B cell (primary cell): ENCODE data around the gene CTNNA1.

Experiments used
- EZH2 ChIP-seq: IDR thresholded peaks from 2 replicates; pipeline ENCODE4 v1.6.1; 2012; ENCODE audit warnings: borderline replicate concordance, low read depth, mild to moderate bottlenecking, moderate library complexity, low read length; ENCODE audit not compliant: insufficient read depth, poor library complexity, severe bottlenecking
- TF ChIP-seq, protein P1 (sequence below): fragments of 200-600 bp; IDR thresholded peaks from one replicate; pipeline ENCODE4 v1.8.0; 2022; ENCODE audit warnings: antibody characterized with exemption, mild to moderate bottlenecking

DNA sequence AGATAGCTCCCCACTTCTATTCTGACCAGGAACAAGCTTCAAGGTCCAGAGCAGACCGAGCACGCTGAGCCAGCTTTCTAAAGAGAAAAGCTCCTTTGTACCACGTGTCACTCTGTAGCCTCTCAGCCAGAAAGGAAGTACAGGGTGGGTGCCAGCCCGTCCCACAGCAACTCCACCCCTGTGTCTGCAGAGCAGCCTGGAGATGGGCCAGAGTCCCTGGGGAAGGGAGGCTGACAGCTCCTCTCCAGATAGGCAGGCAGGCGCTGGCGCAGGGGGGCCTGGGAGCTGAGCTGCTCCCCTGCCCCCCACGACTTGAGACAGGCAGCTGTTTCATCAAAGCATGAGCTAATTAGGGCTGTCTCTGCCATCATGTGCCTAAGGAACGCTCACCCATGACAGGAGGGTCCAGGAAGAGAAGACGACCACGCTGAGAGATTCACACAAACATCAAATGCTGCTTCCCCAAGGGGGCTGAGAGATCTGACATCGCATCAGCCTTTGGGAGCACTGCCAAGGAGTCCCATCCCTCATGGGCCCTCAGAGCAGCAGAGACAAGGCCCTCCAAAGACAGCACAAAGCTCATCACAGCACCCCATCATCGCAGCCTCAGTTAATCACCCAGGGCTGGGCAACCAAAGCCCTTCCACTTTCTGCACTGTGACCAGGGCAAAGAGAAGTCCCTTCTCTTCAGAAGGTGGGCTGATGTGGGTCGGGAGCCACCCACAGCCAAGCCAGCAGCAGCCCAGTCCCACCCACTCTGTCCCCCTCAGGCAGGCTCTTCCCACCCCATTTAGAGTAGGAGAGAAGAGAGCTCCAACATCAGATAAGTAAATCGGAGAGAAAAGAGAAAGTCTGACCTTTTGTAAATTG, 200.4 kb downstream of the CTNNA1 start:
- TF ChIP-seq, protein P1, sequence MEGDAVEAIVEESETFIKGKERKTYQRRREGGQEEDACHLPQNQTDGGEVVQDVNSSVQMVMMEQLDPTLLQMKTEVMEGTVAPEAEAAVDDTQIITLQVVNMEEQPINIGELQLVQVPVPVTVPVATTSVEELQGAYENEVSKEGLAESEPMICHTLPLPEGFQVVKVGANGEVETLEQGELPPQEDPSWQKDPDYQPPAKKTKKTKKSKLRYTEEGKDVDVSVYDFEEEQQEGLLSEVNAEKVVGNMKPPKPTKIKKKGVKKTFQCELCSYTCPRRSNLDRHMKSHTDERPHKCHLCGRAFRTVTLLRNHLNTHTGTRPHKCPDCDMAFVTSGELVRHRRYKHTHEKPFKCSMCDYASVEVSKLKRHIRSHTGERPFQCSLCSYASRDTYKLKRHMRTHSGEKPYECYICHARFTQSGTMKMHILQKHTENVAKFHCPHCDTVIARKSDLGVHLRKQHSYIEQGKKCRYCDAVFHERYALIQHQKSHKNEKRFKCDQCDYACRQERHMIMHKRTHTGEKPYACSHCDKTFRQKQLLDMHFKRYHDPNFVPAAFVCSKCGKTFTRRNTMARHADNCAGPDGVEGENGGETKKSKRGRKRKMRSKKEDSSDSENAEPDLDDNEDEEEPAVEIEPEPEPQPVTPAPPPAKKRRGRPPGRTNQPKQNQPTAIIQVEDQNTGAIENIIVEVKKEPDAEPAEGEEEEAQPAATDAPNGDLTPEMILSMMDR: no peak
- TF ChIP-seq EZH2: no peak
